Vagina (tissue), 2 donors: ENCODE results near the gene RBM5.

Experiments used
- POLR2A ChIP-seq, 2 donors: fragments of 450-650 bp; IDR thresholded peaks; one replicate each; pipeline ENCODE4 v1.6.1; 2017; ENCODE audit warnings: antibody characterized with exemption in 2 of 2, mild to moderate bottlenecking in 2 of 2, moderate library complexity in 2 of 2
- POLR2AphosphoS5 ChIP-seq, 2 donors: sonication (generic); formaldehyde crosslinking; IDR thresholded peaks; one replicate each; pipeline ENCODE4 v1.9.0; 2017; ENCODE audit warnings: antibody characterized with exemption in 2 of 2, mild to moderate bottlenecking in 2 of 2, low read depth in 1 of 2; ENCODE audit not compliant: insufficient read depth in 1 of 2
- TF ChIP-seq, protein P1 (sequence below), 3 experiments: fragments of 450-650 bp in 2 of 3; fragments of 200-600 bp in 1 of 3; sonication (generic) in 1 of 3; IDR thresholded peaks; one replicate each; pipeline ENCODE4 v1.5.1; 2017 to 2019; ENCODE audit warnings: antibody characterized with exemption in 3 of 3, mild to moderate bottlenecking in 2 of 3, moderate library complexity in 2 of 3

DNA sequence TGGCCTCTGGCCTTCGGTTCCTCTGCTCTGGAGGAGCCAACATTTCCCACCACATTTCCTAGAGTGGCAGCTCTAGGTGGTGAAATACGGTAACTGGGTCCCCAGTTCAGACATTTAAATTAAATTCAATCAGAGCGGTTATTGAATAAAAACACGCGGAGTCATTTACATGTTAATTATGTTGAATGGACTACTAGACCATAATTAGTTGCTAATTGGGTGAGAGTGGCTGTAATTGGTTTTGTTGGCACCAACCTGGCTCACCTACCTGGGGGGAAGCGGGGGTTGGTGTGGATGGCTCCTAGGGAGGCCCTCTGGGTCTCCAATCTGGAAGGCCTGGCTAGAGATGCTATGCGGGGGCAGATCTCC lies 79.1 kb downstream of the RBM5 start:
- TF ChIP-seq, protein P1, sequence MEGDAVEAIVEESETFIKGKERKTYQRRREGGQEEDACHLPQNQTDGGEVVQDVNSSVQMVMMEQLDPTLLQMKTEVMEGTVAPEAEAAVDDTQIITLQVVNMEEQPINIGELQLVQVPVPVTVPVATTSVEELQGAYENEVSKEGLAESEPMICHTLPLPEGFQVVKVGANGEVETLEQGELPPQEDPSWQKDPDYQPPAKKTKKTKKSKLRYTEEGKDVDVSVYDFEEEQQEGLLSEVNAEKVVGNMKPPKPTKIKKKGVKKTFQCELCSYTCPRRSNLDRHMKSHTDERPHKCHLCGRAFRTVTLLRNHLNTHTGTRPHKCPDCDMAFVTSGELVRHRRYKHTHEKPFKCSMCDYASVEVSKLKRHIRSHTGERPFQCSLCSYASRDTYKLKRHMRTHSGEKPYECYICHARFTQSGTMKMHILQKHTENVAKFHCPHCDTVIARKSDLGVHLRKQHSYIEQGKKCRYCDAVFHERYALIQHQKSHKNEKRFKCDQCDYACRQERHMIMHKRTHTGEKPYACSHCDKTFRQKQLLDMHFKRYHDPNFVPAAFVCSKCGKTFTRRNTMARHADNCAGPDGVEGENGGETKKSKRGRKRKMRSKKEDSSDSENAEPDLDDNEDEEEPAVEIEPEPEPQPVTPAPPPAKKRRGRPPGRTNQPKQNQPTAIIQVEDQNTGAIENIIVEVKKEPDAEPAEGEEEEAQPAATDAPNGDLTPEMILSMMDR (IDR thresholded peaks at IDR 0.05) = no peak
- TF ChIP-seq POLR2A (IDR thresholded peaks at IDR 0.05) = no peak
- TF ChIP-seq POLR2AphosphoS5 (IDR thresholded peaks at IDR 0.05; ENCODE audit: insufficient read depth in 1 of 2, low read depth in 1 of 2) = no peak
